ENCODE measurements around the gene ENPP6. TPM values are rescaled to one million over a fixed set of nuclear protein-coding genes. Genes with fewer than 3 reads are reported as not detected.

Gene ENPP6
- total and polyA plus RNA-seq, 2 donors (not counting 3 experiments of a cell fraction or from before 2014, with no cell fraction given): not detected

DNA sequence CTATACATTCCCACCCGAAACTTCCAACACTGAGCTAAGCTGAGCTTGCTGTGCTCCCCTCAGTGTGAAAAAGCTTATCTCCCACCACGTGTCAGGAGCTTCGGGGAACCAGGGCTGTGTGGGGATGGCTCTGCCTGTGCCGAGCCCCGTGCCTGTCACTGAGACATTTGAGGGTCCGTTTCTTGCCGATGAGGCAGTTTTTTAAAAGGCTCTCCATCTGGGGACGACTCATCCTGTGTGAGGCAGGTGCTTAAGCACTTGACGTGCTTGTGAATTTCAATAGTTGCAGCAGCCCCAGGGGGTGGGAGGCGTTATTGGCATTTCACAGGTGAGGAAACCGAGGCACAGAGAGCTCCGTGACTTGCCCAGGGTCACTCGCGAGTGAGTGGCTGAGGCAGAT lies 160.8 kb downstream of the ENPP6 start:
- ChIA-PET CTCF (no interaction called here), POLR2A (no interaction called here)
- H3K27me3 ChIP-seq (ENCODE audit: control insufficient read depth in 2 of 2, insufficient read depth in 2 of 2, low read length in 2 of 2): no peaks in the 10 kb centered on the region
- H3K9me3 ChIP-seq (replicated peaks; ENCODE audit: control insufficient read depth, insufficient read depth, low read length): no peaks in the 10 kb centered on the region
- no peak for FAIRE-seq
- dilution Hi-C loops (cut with MboI; ENCODE audit: extremely low pct_ligation_motif_present, low sequenced_read_pairs) (no loop called here), intact Hi-C loops (cut with micrococcal nuclease) (no loop called here)
- no peaks in the 10 kb centered on the region for H3K36me3 ChIP-seq (ENCODE audit: control insufficient read depth in 2 of 2, extremely low read depth in 1 of 2, insufficient read depth in 2 of 2, low read length in 2 of 2)
- H3K4me2 ChIP-seq (ENCODE audit: insufficient read depth, low read length): no peak overlapping the region
- no peak overlapping the region for H3K27ac ChIP-seq (ENCODE audit: insufficient read depth, low read depth, low read length)
- H3K4me1 ChIP-seq (ENCODE audit: control insufficient read depth, extremely low read depth, insufficient read depth, low read length): no peaks in the 10 kb centered on the region
- H3K9me1 ChIP-seq (replicated peaks; ENCODE audit: control insufficient read depth, extremely low read depth, insufficient read depth, low read length): no peaks in the 10 kb centered on the region
- TF ChIP-seq FOS (IDR thresholded peaks at IDR 0.05; ENCODE audit: borderline replicate concordance, insufficient read depth, low read length) (no peak), MYC (IDR thresholded peaks at IDR 0.05; ENCODE audit: low read depth, low read length) (no peak), EZH2 (IDR thresholded peaks at IDR 0.05; ENCODE audit: borderline replicate concordance, low read depth, low read length, severe bottlenecking) (no peak), JUN (IDR thresholded peaks at IDR 0.05; ENCODE audit: borderline replicate concordance, insufficient read depth, insufficient read length, low read depth) (no peak), GATA2 (IDR thresholded peaks at IDR 0.05; ENCODE audit: insufficient read depth, insufficient read length, low read depth, low read length) (no peak), POLR2AphosphoS5 (IDR thresholded peaks at IDR 0.05; ENCODE audit: insufficient read depth, low read depth, low read length) (no peak), POLR2A (IDR thresholded peaks at IDR 0.05; ENCODE audit: low read depth, low read length) (no peak)
- TF ChIP-seq, protein P1, sequence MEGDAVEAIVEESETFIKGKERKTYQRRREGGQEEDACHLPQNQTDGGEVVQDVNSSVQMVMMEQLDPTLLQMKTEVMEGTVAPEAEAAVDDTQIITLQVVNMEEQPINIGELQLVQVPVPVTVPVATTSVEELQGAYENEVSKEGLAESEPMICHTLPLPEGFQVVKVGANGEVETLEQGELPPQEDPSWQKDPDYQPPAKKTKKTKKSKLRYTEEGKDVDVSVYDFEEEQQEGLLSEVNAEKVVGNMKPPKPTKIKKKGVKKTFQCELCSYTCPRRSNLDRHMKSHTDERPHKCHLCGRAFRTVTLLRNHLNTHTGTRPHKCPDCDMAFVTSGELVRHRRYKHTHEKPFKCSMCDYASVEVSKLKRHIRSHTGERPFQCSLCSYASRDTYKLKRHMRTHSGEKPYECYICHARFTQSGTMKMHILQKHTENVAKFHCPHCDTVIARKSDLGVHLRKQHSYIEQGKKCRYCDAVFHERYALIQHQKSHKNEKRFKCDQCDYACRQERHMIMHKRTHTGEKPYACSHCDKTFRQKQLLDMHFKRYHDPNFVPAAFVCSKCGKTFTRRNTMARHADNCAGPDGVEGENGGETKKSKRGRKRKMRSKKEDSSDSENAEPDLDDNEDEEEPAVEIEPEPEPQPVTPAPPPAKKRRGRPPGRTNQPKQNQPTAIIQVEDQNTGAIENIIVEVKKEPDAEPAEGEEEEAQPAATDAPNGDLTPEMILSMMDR (IDR thresholded peaks at IDR 0.05; ENCODE audit: extremely low read depth in 1 of 2, insufficient read depth in 1 of 2, low read depth in 1 of 2, low read length in 2 of 2): no peak
- TF ChIP-seq, protein P2, sequence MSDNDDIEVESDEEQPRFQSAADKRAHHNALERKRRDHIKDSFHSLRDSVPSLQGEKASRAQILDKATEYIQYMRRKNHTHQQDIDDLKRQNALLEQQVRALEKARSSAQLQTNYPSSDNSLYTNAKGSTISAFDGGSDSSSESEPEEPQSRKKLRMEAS (IDR thresholded peaks at IDR 0.05; ENCODE audit: insufficient read depth, insufficient read length): no peak
- no peaks in the 10 kb centered on the region for H3K79me2 ChIP-seq (ENCODE audit: control insufficient read depth, insufficient read depth, low read length)
- H3K9ac ChIP-seq (replicated peaks; ENCODE audit: extremely low read depth, insufficient read depth, low read length): no peak overlapping the region
- no peak for DNase-seq (ENCODE audit: low read depth, low spot score)
- H3K4me3 ChIP-seq (replicated peaks in 1 of 3; ENCODE audit: insufficient read depth in 1 of 3, low read depth in 1 of 3, low read length in 3 of 3): no peak overlapping the region
- no peak overlapping the region for H2AFZ ChIP-seq (ENCODE audit: low read depth, low read length)
- no TSS peak for BruUV-seq (replicated peaks)
- H4K20me1 ChIP-seq (replicated peaks; ENCODE audit: control insufficient read depth, extremely low read depth, insufficient read depth, low read length): no peaks in the 10 kb centered on the region

Data from endothelial cell of umbilical vein (primary cell).